PC-9 (cell line): ENCODE data around the gene STAT4.

ENCODE experiments used
- EZH2 ChIP-seq: fragments of 200-600 bp; sonication (generic); IDR thresholded peaks from 2 replicates; pipeline ENCODE4 v1.8.0; 2017; ENCODE audit warnings: antibody characterized with exemption, low read depth
- TF ChIP-seq, protein P1 (sequence below): fragments of 200-600 bp; sonication (generic); conservative IDR thresholded peaks from 2 replicates; pipeline ENCODE4 v1.6.1; 2017; ENCODE audit warnings: mixed run types, antibody characterized with exemption, mild to moderate bottlenecking, moderate library complexity

- TF ChIP-seq, protein P1, sequence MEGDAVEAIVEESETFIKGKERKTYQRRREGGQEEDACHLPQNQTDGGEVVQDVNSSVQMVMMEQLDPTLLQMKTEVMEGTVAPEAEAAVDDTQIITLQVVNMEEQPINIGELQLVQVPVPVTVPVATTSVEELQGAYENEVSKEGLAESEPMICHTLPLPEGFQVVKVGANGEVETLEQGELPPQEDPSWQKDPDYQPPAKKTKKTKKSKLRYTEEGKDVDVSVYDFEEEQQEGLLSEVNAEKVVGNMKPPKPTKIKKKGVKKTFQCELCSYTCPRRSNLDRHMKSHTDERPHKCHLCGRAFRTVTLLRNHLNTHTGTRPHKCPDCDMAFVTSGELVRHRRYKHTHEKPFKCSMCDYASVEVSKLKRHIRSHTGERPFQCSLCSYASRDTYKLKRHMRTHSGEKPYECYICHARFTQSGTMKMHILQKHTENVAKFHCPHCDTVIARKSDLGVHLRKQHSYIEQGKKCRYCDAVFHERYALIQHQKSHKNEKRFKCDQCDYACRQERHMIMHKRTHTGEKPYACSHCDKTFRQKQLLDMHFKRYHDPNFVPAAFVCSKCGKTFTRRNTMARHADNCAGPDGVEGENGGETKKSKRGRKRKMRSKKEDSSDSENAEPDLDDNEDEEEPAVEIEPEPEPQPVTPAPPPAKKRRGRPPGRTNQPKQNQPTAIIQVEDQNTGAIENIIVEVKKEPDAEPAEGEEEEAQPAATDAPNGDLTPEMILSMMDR = no peak
- no peak for TF ChIP-seq EZH2
Observed at GRCh38 chr2:191187105-191187829, 36.5 kb upstream of the STAT4 start.
